Left lung (tissue), 10 donors: Measurements from ENCODE around the gene FSHR. TPM values are rescaled to one million over a fixed set of nuclear protein-coding genes. Genes with fewer than 3 reads are reported as not detected.

Experiments
- ATAC-seq: fragments of 200-7000 bp; cut with Tn5 transposase; one replicate; pipeline ENCODE4 v1.9.1; 2020; ENCODE audit warnings: moderate library complexity
- DNase-seq, 4 donors: peaks; one replicate each; pipeline ENCODE4 v3.0.0-alpha.2; 2013 to 2020
- H3K27ac ChIP-seq, 2 donors: fragments of 200-600 bp; sonication (generic) in 1 of 2; one replicate each; pipeline versions ENCODE4 v1.5.0 to v1.8.0; 2020 to 2021
- H3K27me3 ChIP-seq, 2 donors: fragments of 200-600 bp; sonication (generic) in 1 of 2; one replicate each; pipeline versions ENCODE4 v1.5.0 to v1.8.0; 2020 to 2021
- H3K36me3 ChIP-seq, 2 donors: fragments of 200-600 bp; sonication (generic) in 1 of 2; one replicate each; pipeline versions ENCODE4 v1.5.0 to v1.8.0; 2020 to 2021
- H3K4me1 ChIP-seq, 2 donors: fragments of 200-600 bp; one replicate each; pipeline ENCODE4 v1.8.0; 2021
- H3K4me3 ChIP-seq, 2 donors: fragments of 200-600 bp; sonication (generic) in 1 of 2; one replicate each; pipeline versions ENCODE4 v1.5.0 to v1.8.0; 2020 to 2021; ENCODE audit warnings: mild to moderate bottlenecking in 1 of 2
- H3K9me3 ChIP-seq, 2 donors: fragments of 200-600 bp; sonication (generic) in 1 of 2; one replicate each; pipeline versions ENCODE4 v1.5.0 to v1.8.0; 2020 to 2021
- intact Hi-C, 2 donors: fragments of 100-400 bp; cut with DNase I; formaldehyde crosslinking; loops; one replicate each; pipeline versions ENCODE4 v1.11.2 to v1.14.2; 2022
- polyA plus RNA-seq, 6 donors: library from polyadenylated mRNA; unstranded; fragments of 120-200 nt; gene quantifications; one replicate each; pipeline ENCODE4 v1.2.1, GENCODE V29; 2013; ENCODE audit not compliant: insufficient read length in 6 of 6
- total RNA-seq, 2 donors: library from RNA; stranded (reverse); fragmentation: NEBNext Ultra II Directional; extraction: Animal tissue kit (Norgen Biotek cat#: 25700); gene quantifications; one replicate each; pipeline ENCODE4 v1.2.1, GENCODE V29; 2021
- TF ChIP-seq, protein P1 (sequence below), 2 donors: fragments of 200-600 bp; sonication (generic) in 1 of 2; IDR thresholded peaks; one replicate each; pipeline versions ENCODE4 v1.5.0 to v1.8.0; 2021; ENCODE audit warnings: antibody characterized with exemption in 2 of 2
- donor health status: DM: no; HTN: yes; CAD: no.
- donor health status: DM: no; HTN: no; CAD: no.

Gene FSHR
- total and polyA plus RNA-seq, 8 donors, result 0.36 TPM; not detected in 7

DNA sequence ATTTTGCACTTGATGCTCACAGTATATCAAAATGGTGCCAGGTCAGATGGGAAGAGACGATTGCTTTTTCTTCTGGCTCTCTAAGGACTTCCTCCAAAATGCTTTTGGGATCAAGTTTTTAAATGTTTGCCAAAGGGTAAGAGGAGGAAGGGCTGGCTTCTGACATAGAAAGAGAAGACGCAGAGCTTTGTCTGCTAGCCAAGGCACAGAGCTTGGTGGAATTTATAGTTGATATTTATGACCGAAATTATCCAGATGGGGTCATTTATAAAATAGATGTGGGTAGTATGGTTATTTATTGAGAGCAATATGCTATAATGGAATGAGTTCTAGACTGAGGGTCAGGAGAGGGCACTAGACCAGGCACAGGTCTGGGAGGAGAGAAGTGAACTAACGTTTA, 193.3 kb downstream of the FSHR start:
- TF ChIP-seq, protein P1, sequence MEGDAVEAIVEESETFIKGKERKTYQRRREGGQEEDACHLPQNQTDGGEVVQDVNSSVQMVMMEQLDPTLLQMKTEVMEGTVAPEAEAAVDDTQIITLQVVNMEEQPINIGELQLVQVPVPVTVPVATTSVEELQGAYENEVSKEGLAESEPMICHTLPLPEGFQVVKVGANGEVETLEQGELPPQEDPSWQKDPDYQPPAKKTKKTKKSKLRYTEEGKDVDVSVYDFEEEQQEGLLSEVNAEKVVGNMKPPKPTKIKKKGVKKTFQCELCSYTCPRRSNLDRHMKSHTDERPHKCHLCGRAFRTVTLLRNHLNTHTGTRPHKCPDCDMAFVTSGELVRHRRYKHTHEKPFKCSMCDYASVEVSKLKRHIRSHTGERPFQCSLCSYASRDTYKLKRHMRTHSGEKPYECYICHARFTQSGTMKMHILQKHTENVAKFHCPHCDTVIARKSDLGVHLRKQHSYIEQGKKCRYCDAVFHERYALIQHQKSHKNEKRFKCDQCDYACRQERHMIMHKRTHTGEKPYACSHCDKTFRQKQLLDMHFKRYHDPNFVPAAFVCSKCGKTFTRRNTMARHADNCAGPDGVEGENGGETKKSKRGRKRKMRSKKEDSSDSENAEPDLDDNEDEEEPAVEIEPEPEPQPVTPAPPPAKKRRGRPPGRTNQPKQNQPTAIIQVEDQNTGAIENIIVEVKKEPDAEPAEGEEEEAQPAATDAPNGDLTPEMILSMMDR (IDR thresholded peaks at IDR 0.05), result no peak
- Histone ChIP-seq H3K36me3 (no peaks in the 10 kb centered on the region), H3K9me3 (no peaks in the 10 kb centered on the region), H3K4me1 (no peaks in the 10 kb centered on the region), H3K4me3 (no peak overlapping the region), H3K27ac (no peak overlapping the region), H3K27me3 (no peaks in the 10 kb centered on the region)
- ATAC-seq, result no peak
- intact Hi-C loops, result no loop called here
- no peak for DNase-seq

DNA sequence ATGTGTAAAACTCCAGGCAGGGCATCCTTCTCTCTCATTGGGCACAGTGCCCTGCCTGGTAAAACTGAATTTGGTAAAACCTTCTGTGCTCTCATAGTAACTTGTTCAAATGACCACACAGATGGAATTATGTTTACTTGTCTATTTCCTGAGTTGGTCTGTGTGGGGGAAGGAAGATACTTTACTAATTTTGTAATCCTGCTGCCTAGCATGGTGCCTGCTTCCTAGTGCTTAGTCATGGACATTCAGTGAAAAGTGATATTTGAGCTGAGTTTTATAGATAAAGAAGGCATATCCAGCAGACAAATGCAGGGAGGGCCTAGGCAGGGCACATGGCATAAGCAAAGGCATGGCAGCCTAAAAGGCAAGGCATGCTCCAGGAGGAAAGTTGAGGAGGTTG, 199.4 kb downstream of the FSHR start:
- TF ChIP-seq, protein P1 (IDR thresholded peaks at IDR 0.05), result no peak
- intact Hi-C loops, result no loop called here
- Histone ChIP-seq H3K27ac (no peak overlapping the region), H3K4me1 (no peaks in the 10 kb centered on the region), H3K4me3 (no peak overlapping the region), H3K36me3 (no peaks in the 10 kb centered on the region), H3K27me3 (no peaks in the 10 kb centered on the region), H3K9me3 (no peaks in the 10 kb centered on the region)
- ATAC-seq, result no peak
- no peak for DNase-seq

DNA sequence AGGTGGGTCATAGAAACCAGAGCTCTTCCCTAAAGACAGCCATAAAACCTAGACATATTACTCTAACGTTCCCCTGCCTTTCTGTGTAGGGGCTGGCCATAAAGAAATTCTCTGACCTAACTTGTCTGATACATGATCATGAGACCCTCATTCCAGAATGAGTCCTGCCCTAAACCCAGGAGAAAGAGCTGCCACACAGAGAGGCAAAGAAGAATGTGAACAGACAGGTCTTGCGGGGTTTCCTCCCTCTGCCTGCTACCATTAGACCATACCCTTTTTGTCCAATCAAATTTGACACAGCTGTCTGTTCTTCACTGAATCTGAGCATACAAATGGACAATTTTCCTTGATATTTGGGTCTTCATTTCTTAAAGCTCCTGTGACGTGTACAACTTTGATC, 200.0 kb downstream of the FSHR start:
- Histone ChIP-seq H3K27ac (no peak overlapping the region), H3K9me3 (no peaks in the 10 kb centered on the region), H3K27me3 (no peaks in the 10 kb centered on the region), H3K4me1 (no peaks in the 10 kb centered on the region), H3K36me3 (no peaks in the 10 kb centered on the region), H3K4me3 (no peak overlapping the region)
- TF ChIP-seq, protein P1 (IDR thresholded peaks at IDR 0.05), result no peak
- DNase-seq (no peak), ATAC-seq (no peak)
- intact Hi-C loops, result no loop called here

DNA sequence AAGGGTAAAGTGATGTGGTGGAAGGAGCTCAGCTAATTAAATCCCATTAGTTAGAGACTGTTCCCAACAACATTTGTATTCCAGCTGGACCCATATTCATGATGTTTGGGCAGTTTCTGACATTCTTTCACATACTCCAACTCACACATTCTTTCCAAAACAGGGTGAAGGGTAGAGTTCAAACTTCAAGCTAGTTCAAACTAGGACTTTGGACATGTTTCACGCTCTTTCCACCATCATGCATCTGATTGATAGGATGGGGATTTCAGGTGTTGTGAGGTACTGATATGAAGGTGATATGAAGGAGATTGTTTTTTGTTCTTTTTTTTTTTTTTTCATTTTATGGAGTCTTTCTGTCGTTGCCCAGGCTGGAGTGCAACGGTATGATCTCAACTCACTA, 201.7 kb downstream of the FSHR start:
- Histone ChIP-seq H3K27me3 (no peaks in the 10 kb centered on the region), H3K27ac (no peak overlapping the region), H3K9me3 (no peaks in the 10 kb centered on the region), H3K36me3 (no peaks in the 10 kb centered on the region), H3K4me1 (no peaks in the 10 kb centered on the region), H3K4me3 (no peak overlapping the region)
- DNase-seq, result no peak
- no peak for ATAC-seq
- intact Hi-C loops, result no loop called here
- TF ChIP-seq, protein P1 (IDR thresholded peaks at IDR 0.05), result no peak

DNA sequence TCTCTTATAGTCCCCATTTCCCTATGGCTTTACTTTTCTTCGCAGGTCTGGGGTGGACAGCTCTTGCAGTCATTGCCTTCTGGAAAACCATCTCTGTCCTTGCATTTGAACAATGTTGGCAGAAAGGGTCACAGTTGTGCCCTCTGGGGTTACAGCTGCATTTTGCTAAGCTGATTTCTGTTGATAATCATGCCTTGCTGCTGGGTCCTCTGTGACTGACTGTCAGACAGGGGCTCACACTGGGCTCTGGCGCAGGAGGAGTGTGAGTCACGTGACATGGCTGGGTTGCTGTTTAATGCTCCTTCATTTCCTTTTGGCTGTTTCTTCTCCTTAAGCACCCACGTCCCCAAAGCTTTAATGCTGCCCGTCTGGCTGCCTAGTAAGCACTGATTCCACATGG, 202.2 kb downstream of the FSHR start:
- H3K27me3 ChIP-seq, result no peaks in the 10 kb centered on the region
- DNase-seq, result no peak
- H3K4me1 ChIP-seq, result no peaks in the 10 kb centered on the region
- no peak overlapping the region for H3K27ac ChIP-seq
- H3K9me3 ChIP-seq, result no peaks in the 10 kb centered on the region
- H3K4me3 ChIP-seq, result no peak overlapping the region
- no peak for ATAC-seq
- no peaks in the 10 kb centered on the region for H3K36me3 ChIP-seq
- intact Hi-C loops, result no loop called here
- TF ChIP-seq, protein P1 (IDR thresholded peaks at IDR 0.05), result no peak
